ENCODE measurements around the gene FKBP8. TPM values are rescaled to one million over a fixed set of nuclear protein-coding genes. Genes with fewer than 3 reads are reported as not detected.

FKBP8 gene
- polyA plus RNA-seq, 1 donor from 2014 or later: 183 TPM

DNA sequence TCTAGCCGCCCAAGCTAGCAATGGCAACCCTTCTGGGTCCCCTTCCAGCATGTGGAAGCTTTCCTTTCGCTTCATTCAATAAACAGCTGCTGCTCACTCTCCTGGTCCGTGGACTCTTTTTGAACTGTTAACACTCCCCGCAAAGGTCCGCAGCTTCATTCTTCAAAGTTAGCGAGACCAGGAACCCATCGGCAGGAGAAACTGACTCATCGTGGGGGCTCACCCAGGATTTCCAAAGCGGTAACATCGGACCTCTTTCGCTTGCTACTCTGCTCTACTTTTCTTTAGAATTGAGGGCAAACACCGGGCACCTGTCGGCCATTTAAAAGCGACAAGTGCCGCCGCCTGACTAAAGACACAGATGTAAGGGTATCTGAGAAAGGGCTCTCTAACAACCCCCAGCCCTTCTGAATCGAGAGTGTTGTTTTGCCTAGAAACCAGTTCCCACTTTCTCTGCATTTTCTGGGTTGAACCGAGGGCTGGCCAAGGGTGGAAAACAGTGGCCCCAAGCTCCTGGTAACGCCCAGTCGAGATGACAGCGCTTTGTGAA, 34.1 kb upstream of the FKBP8 start:
- Histone ChIP-seq H3K27ac (ENCODE audit: low read length) (no peak overlapping the region), H3K9ac (ENCODE audit: low read length) (no peak overlapping the region), H3K4me3 (ENCODE audit: low read length) (no peak overlapping the region), H3K27me3 (ENCODE audit: insufficient read depth, low read depth, low read length) (no peaks in the 10 kb centered on the region), H2AFZ (ENCODE audit: low read depth, low read length) (no peak overlapping the region), H3F3A (ENCODE audit: insufficient read depth, low read length, poor library complexity, severe bottlenecking) (no peaks in the 10 kb centered on the region), H3K36me3 (ENCODE audit: insufficient read depth, low read length) (no peaks in the 10 kb centered on the region), H3K4me2 (ENCODE audit: low read length) (no peak overlapping the region), H3K79me2 (replicated peaks; ENCODE audit: insufficient read depth, low read length) (peaks cover 7% of the 10 kb centered on the region), H4K20me1 (ENCODE audit: insufficient read depth) (no peaks in the 10 kb centered on the region), H3K9me3 (ENCODE audit: low read length) (no peaks in the 10 kb centered on the region), H3K9me2 (ENCODE audit: insufficient read depth, low read length) (no peaks in the 10 kb centered on the region)
- TF ChIP-seq, protein P1, sequence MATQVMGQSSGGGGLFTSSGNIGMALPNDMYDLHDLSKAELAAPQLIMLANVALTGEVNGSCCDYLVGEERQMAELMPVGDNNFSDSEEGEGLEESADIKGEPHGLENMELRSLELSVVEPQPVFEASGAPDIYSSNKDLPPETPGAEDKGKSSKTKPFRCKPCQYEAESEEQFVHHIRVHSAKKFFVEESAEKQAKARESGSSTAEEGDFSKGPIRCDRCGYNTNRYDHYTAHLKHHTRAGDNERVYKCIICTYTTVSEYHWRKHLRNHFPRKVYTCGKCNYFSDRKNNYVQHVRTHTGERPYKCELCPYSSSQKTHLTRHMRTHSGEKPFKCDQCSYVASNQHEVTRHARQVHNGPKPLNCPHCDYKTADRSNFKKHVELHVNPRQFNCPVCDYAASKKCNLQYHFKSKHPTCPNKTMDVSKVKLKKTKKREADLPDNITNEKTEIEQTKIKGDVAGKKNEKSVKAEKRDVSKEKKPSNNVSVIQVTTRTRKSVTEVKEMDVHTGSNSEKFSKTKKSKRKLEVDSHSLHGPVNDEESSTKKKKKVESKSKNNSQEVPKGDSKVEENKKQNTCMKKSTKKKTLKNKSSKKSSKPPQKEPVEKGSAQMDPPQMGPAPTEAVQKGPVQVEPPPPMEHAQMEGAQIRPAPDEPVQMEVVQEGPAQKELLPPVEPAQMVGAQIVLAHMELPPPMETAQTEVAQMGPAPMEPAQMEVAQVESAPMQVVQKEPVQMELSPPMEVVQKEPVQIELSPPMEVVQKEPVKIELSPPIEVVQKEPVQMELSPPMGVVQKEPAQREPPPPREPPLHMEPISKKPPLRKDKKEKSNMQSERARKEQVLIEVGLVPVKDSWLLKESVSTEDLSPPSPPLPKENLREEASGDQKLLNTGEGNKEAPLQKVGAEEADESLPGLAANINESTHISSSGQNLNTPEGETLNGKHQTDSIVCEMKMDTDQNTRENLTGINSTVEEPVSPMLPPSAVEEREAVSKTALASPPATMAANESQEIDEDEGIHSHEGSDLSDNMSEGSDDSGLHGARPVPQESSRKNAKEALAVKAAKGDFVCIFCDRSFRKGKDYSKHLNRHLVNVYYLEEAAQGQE (IDR thresholded peaks at IDR 0.05; ENCODE audit: borderline replicate concordance): no peak
- TF ChIP-seq RAD21 (conservative IDR thresholded peaks at IDR 0.05) (no peak), EZH2 (IDR thresholded peaks at IDR 0.05; ENCODE audit: borderline replicate concordance, insufficient read depth, low read length, poor library complexity, severe bottlenecking) (no peak), TAF1 (IDR thresholded peaks at IDR 0.05; ENCODE audit: low read depth) (no peak), SMC3 (conservative IDR thresholded peaks at IDR 0.05; ENCODE audit: poor library complexity) (no peak), POLR2AphosphoS5 (IDR thresholded peaks at IDR 0.05) (no peak), EP300 (conservative IDR thresholded peaks at IDR 0.05; ENCODE audit: poor library complexity, severe bottlenecking) (no peak), MXI1 (conservative IDR thresholded peaks at IDR 0.05; ENCODE audit: poor library complexity, severe bottlenecking) (no peak)
- TF ChIP-seq, protein P2, sequence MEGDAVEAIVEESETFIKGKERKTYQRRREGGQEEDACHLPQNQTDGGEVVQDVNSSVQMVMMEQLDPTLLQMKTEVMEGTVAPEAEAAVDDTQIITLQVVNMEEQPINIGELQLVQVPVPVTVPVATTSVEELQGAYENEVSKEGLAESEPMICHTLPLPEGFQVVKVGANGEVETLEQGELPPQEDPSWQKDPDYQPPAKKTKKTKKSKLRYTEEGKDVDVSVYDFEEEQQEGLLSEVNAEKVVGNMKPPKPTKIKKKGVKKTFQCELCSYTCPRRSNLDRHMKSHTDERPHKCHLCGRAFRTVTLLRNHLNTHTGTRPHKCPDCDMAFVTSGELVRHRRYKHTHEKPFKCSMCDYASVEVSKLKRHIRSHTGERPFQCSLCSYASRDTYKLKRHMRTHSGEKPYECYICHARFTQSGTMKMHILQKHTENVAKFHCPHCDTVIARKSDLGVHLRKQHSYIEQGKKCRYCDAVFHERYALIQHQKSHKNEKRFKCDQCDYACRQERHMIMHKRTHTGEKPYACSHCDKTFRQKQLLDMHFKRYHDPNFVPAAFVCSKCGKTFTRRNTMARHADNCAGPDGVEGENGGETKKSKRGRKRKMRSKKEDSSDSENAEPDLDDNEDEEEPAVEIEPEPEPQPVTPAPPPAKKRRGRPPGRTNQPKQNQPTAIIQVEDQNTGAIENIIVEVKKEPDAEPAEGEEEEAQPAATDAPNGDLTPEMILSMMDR (IDR thresholded peaks at IDR 0.05; ENCODE audit: poor library complexity, severe bottlenecking): no peak

DNA sequence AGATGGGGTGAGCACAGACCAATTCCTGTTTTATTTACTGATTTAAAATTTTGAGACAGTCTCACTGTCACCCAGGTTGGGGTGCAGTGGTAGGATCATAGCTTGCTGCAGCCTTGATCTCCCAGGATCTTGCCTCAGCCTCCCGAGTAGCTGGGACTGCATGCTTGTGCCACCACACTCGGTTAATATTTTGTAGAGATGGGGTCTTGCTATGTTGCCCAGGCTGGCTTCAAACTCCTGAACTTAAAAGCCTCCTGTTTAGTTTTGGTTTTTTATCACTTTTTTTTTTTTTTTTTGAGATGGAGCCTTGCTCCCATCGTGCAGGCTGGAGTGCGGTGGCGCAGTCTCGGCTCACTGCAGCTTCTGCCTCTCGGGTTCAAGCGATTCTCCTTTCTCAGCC, 33.0 kb upstream of the FKBP8 start:
- Histone ChIP-seq H3K4me2 (ENCODE audit: low read length) (no peak overlapping the region), H3K27ac (ENCODE audit: low read length) (no peak overlapping the region), H3K27me3 (ENCODE audit: insufficient read depth, low read depth, low read length) (no peaks in the 10 kb centered on the region), H3K9me2 (ENCODE audit: insufficient read depth, low read length) (no peaks in the 10 kb centered on the region), H4K20me1 (ENCODE audit: insufficient read depth) (no peaks in the 10 kb centered on the region), H2AFZ (ENCODE audit: low read depth, low read length) (no peak overlapping the region), H3K36me3 (ENCODE audit: insufficient read depth, low read length) (no peaks in the 10 kb centered on the region), H3K9ac (ENCODE audit: low read length) (no peak overlapping the region), H3K9me3 (ENCODE audit: low read length) (no peaks in the 10 kb centered on the region), H3F3A (ENCODE audit: insufficient read depth, low read length, poor library complexity, severe bottlenecking) (no peaks in the 10 kb centered on the region), H3K4me3 (ENCODE audit: low read length) (no peak overlapping the region), H3K79me2 (replicated peaks; ENCODE audit: insufficient read depth, low read length) (peaks cover 13% of the 10 kb centered on the region)
- TF ChIP-seq TAF1 (IDR thresholded peaks at IDR 0.05; ENCODE audit: low read depth) (no peak), MXI1 (conservative IDR thresholded peaks at IDR 0.05; ENCODE audit: poor library complexity, severe bottlenecking) (no peak), POLR2AphosphoS5 (IDR thresholded peaks at IDR 0.05) (no peak), EP300 (conservative IDR thresholded peaks at IDR 0.05; ENCODE audit: poor library complexity, severe bottlenecking) (no peak), EZH2 (IDR thresholded peaks at IDR 0.05; ENCODE audit: borderline replicate concordance, insufficient read depth, low read length, poor library complexity, severe bottlenecking) (no peak), RAD21 (conservative IDR thresholded peaks at IDR 0.05) (no peak), SMC3 (conservative IDR thresholded peaks at IDR 0.05; ENCODE audit: poor library complexity) (no peak)
- TF ChIP-seq, protein P1 (IDR thresholded peaks at IDR 0.05; ENCODE audit: borderline replicate concordance): no peak
- TF ChIP-seq, protein P2 (IDR thresholded peaks at IDR 0.05; ENCODE audit: poor library complexity, severe bottlenecking): no peak

Measured in neural cell (in vitro differentiated cells).